Central memory CD4-positive, alpha-beta T cell (primary cell): ENCODE results near the gene SIRPG.
"Not testable (repeated sequence)": the region's sequence is repeated elsewhere in the genome, so short reads cannot be mapped to it uniquely, and the experiment has no call there.

Experiments used
- DNase-seq: peaks from one replicate; pipeline ENCODE4 v3.0.0; 2022

SIRPG gene

DNA sequence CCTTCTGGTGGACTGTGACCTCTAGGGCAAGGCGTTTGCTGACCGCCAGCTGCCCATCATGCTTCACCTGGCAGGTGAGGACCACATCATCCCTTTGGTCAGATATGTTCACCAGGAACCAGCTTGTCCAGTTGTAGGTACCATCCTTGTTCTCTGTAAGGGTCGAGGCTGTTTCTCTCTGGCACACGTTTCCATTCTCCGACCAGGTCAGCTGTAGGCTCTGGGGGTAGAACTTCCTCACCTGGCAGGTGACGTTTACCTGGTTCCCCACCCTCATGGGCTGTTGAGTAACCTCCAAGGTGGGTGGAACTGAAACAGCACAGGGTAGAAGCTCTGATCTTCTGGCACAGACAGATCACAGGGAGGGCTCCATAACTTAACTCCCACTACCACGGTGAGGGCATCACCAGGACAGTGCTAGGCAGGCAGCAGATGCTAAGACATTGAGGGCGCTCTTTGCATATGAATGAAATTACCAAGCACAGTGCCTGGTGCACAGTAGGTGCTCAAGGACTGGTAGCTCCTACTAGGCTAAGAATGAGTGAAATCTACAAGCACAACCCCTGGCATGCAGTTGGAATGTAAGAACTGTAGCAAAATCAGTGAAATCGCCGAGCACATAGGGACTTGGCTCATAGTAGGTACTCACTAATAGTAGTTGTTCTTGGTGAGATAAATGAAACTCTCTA lies 22.1 kb downstream of the SIRPG start:
- no peak for DNase-seq

DNA sequence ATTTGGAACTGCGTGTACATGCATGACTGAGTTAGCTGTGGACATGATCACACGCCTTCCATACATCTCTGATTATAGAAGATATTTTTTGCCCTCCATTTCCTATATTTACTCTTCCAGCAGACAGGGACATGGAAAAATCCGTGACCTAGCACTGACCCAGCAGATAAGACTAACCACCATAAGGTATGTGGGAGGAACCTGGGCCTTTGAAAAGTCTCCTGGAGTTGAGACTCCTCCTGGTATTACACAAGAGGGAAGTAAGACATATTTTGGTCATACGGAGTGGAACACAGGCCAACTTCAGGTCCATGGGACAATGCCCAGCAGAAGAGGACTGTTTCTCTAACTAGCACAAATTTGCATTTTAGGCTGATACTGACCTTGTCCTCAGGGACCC lies 24.0 kb downstream of the SIRPG start:
- no peak for DNase-seq

DNA sequence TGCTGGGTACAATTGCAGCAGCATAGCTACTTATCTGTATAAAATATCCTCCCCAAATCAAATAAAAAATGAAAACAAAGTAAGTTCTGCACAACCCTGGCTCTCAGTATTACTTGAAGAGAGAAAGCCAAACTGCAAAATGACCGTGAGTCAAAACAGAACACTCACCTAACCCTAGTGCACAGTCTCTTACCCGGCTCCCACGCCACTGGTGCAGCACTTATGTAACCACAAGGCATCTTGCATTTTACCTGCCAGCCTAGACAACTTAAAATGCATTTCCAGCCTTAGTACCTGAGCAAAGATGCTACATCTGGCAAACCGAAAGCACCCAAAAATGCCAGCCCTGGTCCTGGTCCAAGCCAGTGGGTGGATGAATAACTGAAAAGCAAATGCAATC lies 25.4 kb downstream of the SIRPG start:
- no peak for DNase-seq

DNA sequence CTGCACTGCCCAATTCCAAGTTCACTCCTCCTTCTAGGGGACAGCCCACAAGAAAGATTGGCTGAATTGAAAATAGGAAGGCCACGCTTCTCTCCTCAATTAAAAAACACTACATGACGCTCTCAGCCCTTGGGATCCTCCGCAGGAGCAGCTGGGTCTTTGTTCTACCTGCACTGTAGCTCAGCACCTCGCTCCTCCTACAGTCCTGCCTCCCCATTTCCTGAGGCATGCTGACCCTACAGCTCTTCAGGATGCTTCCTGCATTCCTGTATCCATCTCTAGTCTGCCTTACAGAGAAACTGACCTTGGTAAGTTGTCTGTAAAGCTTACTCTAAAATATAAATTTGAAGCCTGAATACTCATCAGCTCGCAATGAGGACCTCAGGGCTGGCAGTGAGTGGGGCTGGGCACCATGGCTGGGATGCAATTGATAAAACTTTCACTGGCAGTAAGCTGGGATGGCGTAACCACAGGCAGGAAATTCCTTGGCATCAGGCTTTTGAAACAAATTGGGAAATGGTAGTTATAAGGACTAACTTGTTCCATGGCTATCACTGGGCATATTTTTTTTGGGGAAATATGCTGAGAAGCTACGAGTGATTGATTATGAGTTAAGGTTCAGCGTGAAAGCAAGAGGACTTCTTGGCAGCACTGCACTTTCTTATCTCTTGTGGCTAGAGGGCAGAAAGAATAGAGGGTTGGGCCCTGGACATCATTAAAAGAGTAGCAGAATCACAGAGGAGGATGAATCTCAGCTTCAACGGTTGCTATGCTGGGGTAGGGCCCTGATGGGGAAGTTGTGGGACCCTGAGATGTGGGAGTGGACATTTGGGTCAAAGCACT lies 26.0 kb downstream of the SIRPG start:
- no peak for DNase-seq

DNA sequence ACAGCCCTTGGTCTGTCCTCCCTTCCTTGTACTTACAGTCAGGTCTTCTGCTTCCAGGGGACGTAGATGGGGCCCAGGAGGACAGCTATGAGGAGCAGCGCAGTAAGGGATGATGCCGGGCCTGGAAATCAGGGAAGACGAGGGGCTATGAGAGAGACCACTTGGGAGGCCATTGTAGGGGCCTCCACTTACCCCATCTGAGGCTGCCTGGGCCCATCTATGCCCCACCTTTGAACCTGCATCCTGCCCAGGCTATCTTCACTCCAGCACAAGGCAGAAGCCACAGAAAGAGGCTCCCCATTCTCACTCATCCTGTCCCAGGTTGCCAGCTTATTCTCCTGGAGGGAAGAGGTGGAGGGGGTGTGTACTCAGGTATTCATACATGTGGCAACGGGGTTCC lies 27.4 kb downstream of the SIRPG start:
- no peak for DNase-seq

DNA sequence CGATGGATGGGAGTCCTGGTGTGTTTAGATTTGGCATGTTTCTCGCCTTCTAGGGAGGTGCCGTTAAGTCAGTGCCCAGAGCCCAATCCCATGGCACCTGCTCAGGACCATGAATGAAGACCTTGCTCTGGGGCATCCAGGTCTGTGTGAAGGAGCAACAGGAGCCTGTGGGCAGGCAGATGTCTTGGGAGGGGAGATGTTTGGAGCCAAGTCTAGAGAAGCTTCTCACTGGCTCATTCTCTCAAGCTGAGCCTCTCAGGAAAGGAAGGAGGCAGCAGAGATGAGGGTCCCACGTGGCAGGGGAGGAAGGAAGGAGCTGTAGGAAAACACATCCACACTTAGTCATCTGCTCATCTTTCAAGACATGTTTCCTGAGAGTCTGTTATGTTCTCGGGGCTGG lies 28.3 kb downstream of the SIRPG start:
- no peak for DNase-seq

DNA sequence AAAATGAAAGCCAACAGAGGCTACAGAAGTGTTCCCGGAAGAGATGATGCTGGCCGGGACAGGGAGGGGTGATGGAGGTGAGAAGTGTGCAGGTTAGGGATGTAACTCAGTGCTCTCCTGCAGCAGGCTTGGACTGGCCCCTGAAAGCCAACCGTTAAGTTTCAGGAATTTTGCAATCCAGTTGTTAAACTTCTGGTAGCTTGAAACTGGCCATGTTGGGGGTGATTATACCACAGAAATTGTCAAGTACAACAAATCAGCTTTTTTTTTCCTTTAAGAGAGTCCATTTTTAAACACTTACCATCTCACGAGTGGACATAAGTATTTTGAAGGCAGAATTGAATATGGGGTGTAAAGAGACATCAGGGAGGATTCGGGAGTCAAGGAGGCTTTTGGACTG lies 29.0 kb downstream of the SIRPG start:
- DNase-seq = no peak

DNA sequence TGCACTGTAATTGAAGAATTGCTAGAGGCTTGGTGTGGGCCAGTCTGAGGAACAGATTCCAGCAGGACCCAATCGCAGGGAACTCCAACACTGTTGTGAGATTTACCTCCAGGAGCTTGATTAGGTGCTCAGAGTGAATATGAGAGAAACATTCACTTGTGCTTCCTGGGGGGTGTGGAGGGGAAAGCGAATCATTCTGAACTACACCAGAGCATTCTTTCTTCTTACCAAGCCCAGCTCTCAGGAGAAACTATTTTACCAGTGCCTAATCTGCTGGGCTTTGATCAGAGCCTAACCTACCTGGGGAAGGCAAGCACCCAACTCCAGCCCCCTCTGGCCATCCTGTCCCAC lies 30.4 kb downstream of the SIRPG start:
- DNase-seq = no peak

DNA sequence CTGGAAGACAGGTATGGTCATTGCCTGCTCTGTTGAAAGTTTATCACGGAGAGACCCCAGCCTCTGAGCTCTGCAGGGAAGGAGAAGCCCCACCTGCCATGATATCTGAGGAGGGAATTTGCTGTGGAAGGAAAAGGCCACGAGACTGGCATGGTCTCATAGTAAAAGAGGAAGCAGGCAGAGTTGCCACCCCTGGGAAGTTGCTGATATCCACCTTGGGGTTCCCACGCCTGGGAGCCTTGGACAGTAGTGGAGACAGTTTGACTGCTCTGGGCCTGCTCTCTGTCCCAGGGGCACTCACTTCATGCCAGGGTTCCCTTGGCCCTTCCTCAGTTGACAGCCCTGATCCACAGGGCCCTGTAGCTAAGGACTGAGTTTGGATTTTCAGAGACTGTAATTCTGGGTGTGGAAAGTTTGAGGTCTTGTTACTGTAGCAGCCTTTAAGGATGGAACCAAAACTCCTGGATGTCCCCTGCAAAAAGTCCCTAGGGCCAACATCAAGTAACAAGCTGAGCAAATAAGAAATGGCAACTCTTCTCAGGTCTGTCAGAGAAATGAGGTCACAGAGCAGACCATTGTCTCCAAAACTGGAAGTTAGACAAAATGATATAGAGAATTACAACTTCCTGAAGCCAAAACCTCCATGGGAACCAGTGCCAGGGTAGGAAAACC lies 30.9 kb downstream of the SIRPG start:
- no peak for DNase-seq

DNA sequence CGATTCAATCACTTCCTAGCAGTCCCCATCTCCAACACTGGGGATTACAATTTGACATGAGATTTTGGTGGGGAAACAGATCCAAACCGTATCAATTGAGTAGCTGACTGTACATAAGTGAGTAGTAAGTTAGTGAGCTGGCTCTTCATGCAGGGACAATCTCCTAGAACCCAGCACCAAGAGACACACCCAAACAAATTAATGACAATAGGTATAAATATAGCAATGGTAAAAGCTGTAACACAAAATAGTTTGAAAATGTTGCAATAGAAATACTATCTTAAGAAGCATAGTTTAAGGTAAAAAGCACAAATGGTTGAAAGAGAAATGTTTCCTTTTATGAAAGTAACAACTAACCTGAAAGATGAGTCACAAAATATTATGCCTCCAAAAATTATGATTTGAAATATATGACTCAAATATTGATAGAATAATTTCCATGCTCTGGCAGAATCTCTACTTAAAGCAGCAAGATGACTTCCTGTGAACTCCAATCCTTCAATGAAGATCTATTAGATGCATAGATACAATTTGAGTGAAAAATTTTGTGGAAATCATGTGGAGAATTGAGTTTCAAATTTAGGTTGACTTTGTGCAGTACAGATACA lies 32.4 kb downstream of the SIRPG start:
- no peak for DNase-seq

DNA sequence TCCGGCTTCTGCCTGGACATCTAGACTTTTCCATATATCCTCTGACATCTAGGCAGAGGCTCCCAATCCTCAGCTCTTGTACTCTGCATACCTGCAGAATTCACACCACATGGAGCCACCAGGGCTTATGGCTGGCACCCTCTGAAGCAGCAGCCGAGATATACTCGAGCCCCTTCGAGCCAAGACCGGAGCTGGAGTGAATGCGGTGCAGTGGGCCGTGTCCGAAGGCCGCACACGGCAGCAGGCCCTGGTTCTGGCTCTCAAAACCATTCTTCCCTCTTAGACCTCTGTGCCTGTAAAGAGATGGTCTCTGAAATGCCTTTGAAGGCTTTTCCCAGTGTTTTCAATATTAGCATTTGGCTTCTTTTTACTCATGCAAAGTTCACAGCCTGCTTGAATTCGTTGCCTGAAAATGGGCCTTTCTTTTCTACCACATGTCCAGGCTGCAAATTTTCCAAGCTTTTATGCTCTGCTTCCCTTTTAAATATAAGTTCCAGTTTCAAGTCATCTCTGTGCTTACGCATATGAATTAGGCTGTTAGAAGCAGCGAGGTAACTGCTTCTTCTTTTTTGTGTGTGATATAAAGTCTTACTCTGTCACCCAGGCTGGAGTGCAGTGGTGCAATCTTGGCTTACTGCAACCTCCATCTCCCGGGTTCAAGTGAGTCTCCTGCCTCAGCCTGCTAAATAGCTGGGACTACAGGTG lies 33.9 kb downstream of the SIRPG start:
- DNase-seq = no peak

DNA sequence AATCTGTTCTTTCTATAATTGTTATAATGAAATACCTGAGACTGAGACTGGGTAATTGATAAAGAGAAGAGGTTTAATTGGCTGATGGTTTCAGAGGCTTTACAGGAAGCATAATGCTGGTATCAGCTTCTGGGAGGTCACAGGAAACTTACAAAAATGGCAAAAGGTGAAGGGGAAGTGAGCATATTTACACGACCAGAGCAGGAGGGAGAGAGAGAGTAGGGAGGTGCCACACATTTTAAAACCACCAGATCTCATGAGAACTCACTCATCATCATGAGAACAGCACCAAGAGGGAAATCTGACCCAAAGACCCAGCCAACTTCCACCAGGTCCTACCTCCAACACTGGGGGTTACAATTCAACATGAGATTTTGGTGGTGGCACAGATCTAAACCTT lies 35.1 kb downstream of the SIRPG start:
- peak; percentile 19 for DNase-seq

DNA sequence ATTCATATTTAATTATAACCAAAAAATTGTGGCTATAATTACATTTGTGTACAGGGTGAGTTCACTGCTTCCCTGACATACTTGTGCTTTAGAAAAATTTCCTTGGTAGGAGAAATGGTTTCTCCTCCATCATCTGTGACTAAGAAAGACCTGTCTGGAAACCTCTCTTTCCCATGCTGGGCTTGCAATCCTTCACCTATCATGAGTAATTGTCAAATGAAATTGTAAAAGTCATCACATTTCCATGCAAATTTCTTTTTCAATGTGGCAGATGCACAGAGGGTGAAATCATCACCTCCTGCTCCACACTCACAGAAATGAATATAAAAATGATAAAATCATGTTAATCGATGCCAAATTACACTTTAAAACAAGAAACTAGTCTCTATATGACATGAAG lies 36.3 kb downstream of the SIRPG start:
- no peak for DNase-seq

DNA sequence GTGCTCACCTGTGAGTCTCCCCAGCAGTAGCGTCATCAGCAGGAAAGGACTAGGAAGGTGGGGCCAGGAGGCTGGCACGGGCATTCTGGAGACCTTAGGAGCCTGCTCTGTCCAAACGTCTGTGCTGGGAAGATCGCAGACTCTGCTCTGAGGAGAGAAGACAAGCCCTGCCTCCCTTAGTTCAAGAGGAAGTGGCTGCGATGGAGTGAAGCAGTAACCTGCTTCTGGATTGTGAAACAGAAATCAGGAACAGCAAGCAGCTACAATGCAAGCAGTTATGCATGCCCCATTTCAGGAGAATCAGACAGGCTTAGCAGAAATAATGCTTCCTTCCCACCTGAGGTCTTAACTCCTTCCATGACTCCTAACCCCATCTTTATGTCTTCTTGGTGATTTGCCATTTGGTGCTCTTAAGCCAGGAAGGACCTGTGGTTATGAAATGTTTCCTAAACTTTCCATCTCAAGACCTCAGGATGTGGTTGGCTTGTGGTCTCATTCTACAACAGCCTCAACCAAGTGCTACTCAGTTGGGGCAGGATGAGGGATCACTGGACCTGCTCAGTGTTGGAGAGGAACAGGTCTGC lies 37.6 kb downstream of the SIRPG start, which contains the start of gene SIRPB1:
TSS of gene SIRPB1 (minus strand) at position 149 of the 584 bp plus-strand sequence. CDS start at position 84, 65 bp downstream.
- no peak for DNase-seq

DNA sequence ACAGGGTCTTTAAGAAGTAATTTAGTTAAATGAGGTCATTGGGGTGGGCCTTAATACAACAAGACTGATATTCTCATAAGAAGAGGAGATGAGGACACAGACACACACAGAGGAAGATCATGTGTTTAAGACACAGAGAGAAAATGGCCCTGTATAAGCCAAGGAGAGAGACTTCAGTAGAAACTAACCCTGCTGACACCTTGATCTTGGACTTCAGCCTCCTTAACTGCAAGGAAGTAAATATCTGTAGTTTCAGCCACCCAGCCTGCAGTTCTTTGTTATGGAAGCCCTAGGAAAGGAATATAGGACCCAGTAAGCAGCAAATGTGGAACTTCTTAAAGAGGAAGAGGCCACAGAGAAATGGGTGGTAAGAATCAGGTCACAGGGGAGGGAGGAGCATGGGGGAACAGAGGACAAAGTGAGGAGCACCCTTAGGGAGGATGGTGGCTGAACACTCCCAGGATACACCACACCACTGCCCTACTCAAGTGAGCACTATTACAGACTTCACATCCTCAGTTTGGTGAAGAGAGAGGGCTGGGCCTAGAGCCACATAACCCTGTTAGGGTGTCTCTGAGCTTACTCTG lies 38.5 kb downstream of the SIRPG start:
- no peak for DNase-seq

DNA sequence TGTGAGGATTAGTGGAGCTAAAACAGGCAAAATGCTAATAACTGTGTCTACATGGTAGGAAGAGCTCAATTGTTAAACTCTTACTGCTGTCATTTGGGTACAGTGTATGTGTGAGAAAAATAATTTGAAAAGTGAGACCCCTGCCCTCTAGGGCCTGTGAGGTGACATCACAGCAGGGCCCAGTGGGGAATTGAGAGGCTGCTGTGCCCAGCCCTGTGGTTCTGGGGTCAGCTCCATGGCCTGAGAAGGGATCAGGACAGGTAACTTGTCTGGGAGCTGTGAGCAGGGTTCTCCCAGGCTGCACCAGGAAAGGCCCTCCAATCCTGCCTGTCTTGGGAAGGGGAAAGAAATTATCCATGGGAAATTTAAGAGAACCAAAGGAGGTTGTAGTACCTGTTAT lies 39.1 kb downstream of the SIRPG start:
- DNase-seq = no peak

DNA sequence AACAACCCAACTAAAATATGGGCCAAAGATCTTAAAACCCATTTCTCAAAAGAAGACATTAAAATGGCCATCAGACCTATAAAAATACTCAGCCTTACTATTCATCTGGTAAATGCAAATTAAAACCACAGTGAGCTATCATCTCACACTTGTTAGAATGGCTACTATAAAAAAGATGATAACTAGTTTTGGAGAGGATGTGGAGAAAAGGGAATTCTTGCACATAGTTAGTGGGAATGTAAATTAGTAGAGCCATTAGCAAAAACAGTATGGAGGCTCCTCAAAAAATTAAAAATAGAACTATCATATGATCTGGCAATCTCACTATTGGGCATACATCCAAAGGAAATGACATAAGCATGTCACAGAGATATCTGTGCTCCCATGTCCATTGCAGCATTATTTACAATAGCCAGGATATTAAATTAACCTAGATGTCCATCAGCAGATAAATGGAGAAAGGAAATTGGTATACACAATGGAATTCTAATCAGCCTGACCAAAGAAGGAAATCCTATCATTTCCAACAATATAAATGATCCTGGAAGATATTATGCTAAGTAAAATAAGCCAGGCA lies 40.6 kb downstream of the SIRPG start:
- no peak for DNase-seq

DNA sequence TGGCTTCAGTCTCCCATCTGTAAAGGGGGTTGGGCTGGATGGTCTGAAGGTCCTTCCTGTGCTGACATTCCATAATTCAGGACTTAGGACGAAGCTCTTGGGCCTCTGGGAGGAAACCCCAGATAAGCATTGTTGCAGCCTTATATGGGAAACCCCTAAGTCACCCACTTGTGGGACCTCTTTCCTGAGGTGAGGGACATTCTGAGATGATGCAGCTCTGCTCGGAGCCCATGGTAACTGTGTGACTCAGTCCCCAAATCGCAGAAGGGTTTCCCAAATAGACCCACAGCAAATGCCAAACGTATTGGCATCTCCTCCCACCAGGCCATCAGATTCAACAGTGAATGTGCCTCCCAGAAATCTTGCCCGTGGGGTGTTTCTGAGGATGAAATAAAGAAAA lies 47.2 kb downstream of the SIRPG start:
- DNase-seq = not testable (repeated sequence)

DNA sequence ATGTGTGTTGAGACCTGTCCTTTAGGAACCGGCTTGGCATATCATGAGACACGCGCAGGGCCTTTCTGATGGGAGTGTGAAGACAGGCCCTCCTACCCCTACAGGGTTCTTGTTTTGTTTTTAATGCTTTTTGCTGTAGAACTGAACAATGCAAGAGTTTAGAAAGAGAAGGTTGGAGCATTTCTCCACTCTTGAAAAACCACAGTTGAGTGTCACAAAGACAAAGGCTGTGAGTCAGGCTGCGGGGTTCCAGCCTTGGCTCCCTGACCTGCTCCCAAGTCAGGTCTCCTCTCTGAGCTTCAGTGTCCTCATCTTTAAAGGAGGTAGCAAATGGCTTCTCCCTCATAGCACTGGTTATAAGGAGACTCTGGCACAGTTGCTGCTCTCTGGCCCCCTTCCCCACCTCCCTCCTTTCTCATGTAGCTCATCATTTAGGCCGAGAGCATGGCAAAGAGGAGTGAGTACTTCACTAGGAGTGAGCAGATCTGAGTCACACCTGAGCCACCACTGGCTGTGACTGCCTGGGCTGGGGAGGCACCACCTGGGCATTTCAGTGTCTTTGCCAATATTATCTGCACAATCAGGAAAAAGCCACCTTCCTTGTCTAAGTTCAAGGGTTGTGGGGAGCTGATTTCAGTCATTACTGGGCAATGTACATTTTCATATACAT lies 48.8 kb downstream of the SIRPG start:
- DNase-seq = not testable (repeated sequence)

DNA sequence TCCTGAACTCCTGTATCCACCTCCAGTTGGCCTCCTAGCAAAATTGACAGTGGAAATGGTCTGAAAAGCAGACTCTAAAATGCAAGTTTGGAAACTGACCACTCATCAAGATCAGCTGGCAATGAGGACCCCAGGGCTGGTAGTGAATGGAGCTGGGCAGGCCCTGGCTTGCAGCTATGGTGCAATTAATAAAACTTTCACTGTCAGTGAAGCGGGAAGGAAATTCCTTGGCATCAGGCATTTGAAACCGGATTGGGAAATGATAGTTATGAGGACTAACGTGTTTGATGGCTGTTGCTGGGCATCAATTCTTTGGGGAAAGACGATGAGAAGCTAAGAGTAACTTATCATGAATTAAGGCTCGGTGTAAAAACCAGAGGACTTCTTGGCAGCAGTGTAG lies 56.8 kb downstream of the SIRPG start:
- DNase-seq = no peak

DNA sequence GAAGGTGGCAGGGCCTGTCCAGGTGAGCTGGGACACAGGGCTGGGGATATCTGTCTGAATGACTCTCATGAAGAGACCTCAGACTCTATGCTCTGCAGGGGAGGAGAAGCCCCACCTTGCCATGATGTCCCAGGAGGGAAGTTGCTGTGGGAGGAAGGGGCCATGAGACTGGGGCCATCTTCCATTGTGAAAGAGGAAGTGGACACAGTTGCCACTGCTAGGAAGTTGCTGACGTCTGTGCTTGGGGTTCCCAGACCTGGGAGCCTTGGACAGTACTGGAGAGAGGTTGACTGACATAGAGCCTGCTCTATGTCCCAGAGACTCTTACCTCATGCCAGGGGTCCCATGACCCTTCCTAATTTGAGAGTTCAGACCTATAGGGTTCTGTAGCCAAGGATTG lies 62.2 kb downstream of the SIRPG start:
- DNase-seq = no peak
